ENCODE results near the gene FRAS1. TPM values are rescaled to one million over a fixed set of nuclear protein-coding genes. Genes with fewer than 3 reads are reported as not detected.
A peak's percentile ranks its signal among the peaks of the same experiment; 100 is the strongest.

FRAS1 gene
- total and polyA plus RNA-seq, 2 of the 8 experiments (the other 6 are each of a cell fraction or from before 2014, with no cell fraction given): 38.5 to 109 TPM

GRCh38 chr4:78336093-78336943 is 279.2 kb downstream of the FRAS1 start:
- Histone ChIP-seq H3K4me1 (replicated peaks in 1 of 4; ENCODE audit: control insufficient read depth in 3 of 4, insufficient read depth in 4 of 4, low read length in 3 of 4) (peaks cover 9 to 21% (median 19%) of the 10 kb centered on the region in 4 experiments), H3K14ac (ENCODE audit: insufficient read length) (no peak overlapping the region), H3K4me3 (ENCODE audit: extremely low read depth in 1 of 4, insufficient read depth in 2 of 4, low read depth in 3 of 4, low read length in 4 of 4) (peak overlapping the region in 1 of 4 experiments; percentile 26; a peak in 1 of 8 replicates), H3K27ac (ENCODE audit: low read depth, low read length) (no peak overlapping the region), H3K4me2 (ENCODE audit: insufficient read depth in 1 of 2, low read depth in 2 of 2, low read length in 2 of 2) (peak overlapping the region; percentile 48 to 54), H3K27me3 (replicated peaks in 1 of 4; ENCODE audit: control insufficient read depth in 3 of 4, extremely low read depth in 1 of 4, insufficient read depth in 3 of 4, low read length in 3 of 4) (no peaks in the 10 kb centered on the region), H3K18ac (ENCODE audit: extremely low read depth, low read length) (peak overlapping the region; percentile 41), H4K5ac (ENCODE audit: insufficient read length, low read depth, low read length) (no peak overlapping the region), H2BK20ac (ENCODE audit: low read length) (no peak overlapping the region), H4K91ac (replicated peaks; ENCODE audit: insufficient read length, low read length) (no peak overlapping the region), H3K4ac (replicated peaks; ENCODE audit: insufficient read length, low read depth, low read length) (peak overlapping the region; percentile 3), H3K79me2 (ENCODE audit: control insufficient read depth in 1 of 2, insufficient read depth in 2 of 2, low read length in 2 of 2) (no peaks in the 10 kb centered on the region; a peak in 1 of 4 replicates), H2BK120ac (replicated peaks; ENCODE audit: low read depth, low read length) (peak overlapping the region; percentile 13), H3K36me3 (ENCODE audit: control insufficient read depth in 2 of 4, insufficient read depth in 4 of 4, low read length in 3 of 4) (peaks cover 16 to 56% (median 29%) of the 10 kb centered on the region in 4 experiments), H2BK12ac (ENCODE audit: low read depth, low read length) (peak overlapping the region; percentile 50; the same call in 1 of the 2 replicates), H3K23me2 (ENCODE audit: low read depth, low read length) (no peaks in the 10 kb centered on the region), H3K9me3 (ENCODE audit: insufficient read depth in 2 of 2, low read depth in 1 of 2, low read length in 1 of 2) (no peaks in the 10 kb centered on the region), H4K8ac (ENCODE audit: extremely low read depth, insufficient read depth, low read length) (no peak overlapping the region), H2AK5ac (ENCODE audit: low read depth, low read length) (no peak overlapping the region; the same call in 1 of the 2 replicates), H3K9ac (replicated peaks in 1 of 4; ENCODE audit: extremely low read depth in 1 of 4, low read depth in 3 of 4, low read length in 3 of 4) (no peak overlapping the region), H2BK5ac (ENCODE audit: low read depth, low read length) (peak overlapping the region; percentile 63; the same call in 1 of the 2 replicates), H4K20me1 (replicated peaks in 1 of 2; ENCODE audit: control insufficient read depth in 1 of 2, insufficient read depth in 2 of 2, low read length in 2 of 2) (no peaks in the 10 kb centered on the region), H2BK15ac (ENCODE audit: low read length) (peak overlapping the region; percentile 63; the same call in 1 of the 2 replicates), H3K23ac (ENCODE audit: insufficient read length) (no peak overlapping the region), H3K56ac (replicated peaks; ENCODE audit: insufficient read length, low read depth, low read length) (no peak overlapping the region), H2AFZ (ENCODE audit: low read length) (no peak overlapping the region), H3K79me1 (ENCODE audit: low read depth, low read length) (no peaks in the 10 kb centered on the region; the same call in 1 of the 2 replicates)
- no peak for DNase-seq (ENCODE audit: low read depth in 1 of 2, low spot score in 2 of 2)
- FAIRE-seq: peak; percentile 69
- ChIA-PET POLR2A (ENCODE audit: partially characterized antibody) (interaction anchor here (0.7 to 1.9 kb wide), 4 partner anchors 10 to 279 kb away, joined by 3 to 5 read pairs (median 4); partner anchors contain the start of gene FRAS1), CTCF (ENCODE audit: partially characterized antibody) (interaction anchor here (0.8 to 1.6 kb wide), 3 partner anchors 9 to 45 kb away, joined by 3 to 4 read pairs (median 4); no protein-coding TSS in a partner anchor)
- WGBS, 2 experiments (ENCODE audit: extremely low coverage in 1 of 2, insufficient coverage in 1 of 2, insufficient read length in 1 of 2, insufficient replicate concordance in 2 of 2, low coverage in 1 of 2, low lambda C conversion rate in 2 of 2, missing lambda C conversion rate in 1 of 2): 75% methylated on average over 4 of the region's 4 CpGs; no CpG with 5 or more reads in 1 of the 2 experiments
- TF ChIP-seq YY1 (IDR thresholded peaks at IDR 0.05; ENCODE audit: low read depth, low read length) (no peak), PHF8 (conservative IDR thresholded peaks at IDR 0.05; ENCODE audit: low read depth, low read length) (no peak), POU5F1 (IDR thresholded peaks at IDR 0.05; ENCODE audit: low read depth, low read length) (no peak), CBX5 (IDR thresholded peaks at IDR 0.05; ENCODE audit: low read depth, low read length) (no peak)

Measured in H1 (cell line).